ENCODE measurements around the gene ACRV1. TPM values are rescaled to one million over a fixed set of nuclear protein-coding genes. Genes with fewer than 3 reads are reported as not detected.

The ACRV1 gene
- total and polyA plus RNA-seq, 2 donors (not counting 1 experiment from before 2014, with no cell fraction given): not detected

- Histone ChIP-seq H3K4me3 (replicated peaks in 1 of 4; ENCODE audit: control extremely low read depth in 1 of 4, insufficient read depth in 1 of 4, low read depth in 3 of 4, low read length in 4 of 4) (no peak overlapping the region), H3K9me3 (ENCODE audit: control insufficient read depth, insufficient read depth, low read depth, low read length) (no peaks in the 10 kb centered on the region), H3K27ac (ENCODE audit: insufficient read depth, low read length) (no peak overlapping the region), H3K4me2 (ENCODE audit: extremely low read depth, insufficient read depth, low read length) (no peak overlapping the region), H3K27me3 (ENCODE audit: control insufficient read depth, insufficient read depth, low read length) (no peaks in the 10 kb centered on the region), H2AFZ (ENCODE audit: low read length) (no peak overlapping the region), H4K20me1 (ENCODE audit: control insufficient read depth, extremely low read depth, insufficient read depth, low read length) (no peaks in the 10 kb centered on the region), H3K9ac (ENCODE audit: insufficient read depth, low read length) (no peak overlapping the region), H3K79me2 (ENCODE audit: control insufficient read depth, insufficient read depth, low read length) (no peaks in the 10 kb centered on the region), H3K36me3 (ENCODE audit: control insufficient read depth, insufficient read depth, low read length) (no peaks in the 10 kb centered on the region), H3K4me1 (ENCODE audit: control insufficient read depth, extremely low read depth, insufficient read depth, low read length) (no peaks in the 10 kb centered on the region)
- DNase-seq (ENCODE audit: low read depth in 2 of 2): no peak
- TF ChIP-seq EZH2 (IDR thresholded peaks at IDR 0.05; ENCODE audit: low read length, missing control alignments): no peak
- TF ChIP-seq CTCF (conservative IDR thresholded peaks at IDR 0.05 in 1 of 2, IDR thresholded peaks at IDR 0.05 in 1 of 2; ENCODE audit: low read depth in 1 of 2, low read length in 2 of 2): no peak
These were observed 9.4 kb upstream of the ACRV1 start for GRCh38 chr11:125690006-125690405.

DNA sequence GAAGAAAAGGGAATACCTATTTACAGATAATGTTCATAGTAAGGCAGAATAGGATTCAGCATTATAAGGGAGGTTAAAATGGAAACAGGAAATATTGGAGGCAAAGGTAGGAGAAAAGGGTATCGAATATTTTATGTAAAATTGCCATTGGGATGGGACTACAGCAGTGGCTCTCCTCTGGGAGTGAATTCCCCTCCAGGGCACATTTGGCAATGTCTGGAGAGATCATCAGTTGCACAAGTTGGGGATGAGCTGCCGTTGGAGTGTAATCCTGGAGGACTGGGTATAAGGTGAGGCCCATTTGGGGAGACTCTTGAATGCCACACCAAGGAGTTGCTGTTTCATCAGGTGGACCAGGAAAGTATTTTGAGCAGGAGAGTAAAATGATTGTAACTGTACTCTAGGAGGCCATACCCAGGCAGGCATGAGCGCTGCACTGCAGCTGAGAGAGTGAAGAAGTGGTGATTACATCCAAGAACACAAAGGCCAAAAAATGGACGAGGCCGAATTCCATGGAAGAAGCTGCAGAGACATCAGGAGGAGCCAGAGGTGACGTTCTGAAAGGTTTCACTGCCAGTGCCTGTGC is 8.7 kb upstream of the ACRV1 start:
- H3K27ac ChIP-seq (ENCODE audit: insufficient read depth, low read length): no peak overlapping the region

DNA sequence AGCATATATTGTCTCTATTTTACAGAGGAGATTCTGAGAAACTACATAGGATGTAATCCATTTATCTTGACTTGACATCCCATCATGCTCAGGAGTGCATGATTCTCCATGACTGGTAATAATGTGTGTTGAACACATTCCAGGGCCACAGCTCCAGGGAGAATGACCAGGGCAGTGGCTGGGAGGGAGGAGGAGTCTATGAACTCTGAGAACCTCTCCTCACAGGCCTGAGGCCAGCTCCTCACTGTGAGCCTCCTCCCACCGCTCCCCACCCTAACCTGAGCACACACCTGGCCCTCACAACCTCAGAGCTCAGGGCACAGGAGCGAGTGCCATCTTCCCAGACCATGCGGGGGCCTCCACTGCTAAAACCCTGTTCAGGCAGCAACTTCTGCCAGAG is 8.0 kb upstream of the ACRV1 start:
- no peak for TF ChIP-seq EZH2 (IDR thresholded peaks at IDR 0.05; ENCODE audit: low read length, missing control alignments)
- no peak for TF ChIP-seq CTCF (conservative IDR thresholded peaks at IDR 0.05 in 1 of 2, IDR thresholded peaks at IDR 0.05 in 1 of 2; ENCODE audit: low read depth in 1 of 2, low read length in 2 of 2)

More for the DNA sequence above, 8.7 kb upstream of the ACRV1 start:
- no peaks in the 10 kb centered on the region for H3K27me3 ChIP-seq (ENCODE audit: control insufficient read depth, insufficient read depth, low read length)
- H2AFZ ChIP-seq (ENCODE audit: low read length): no peak overlapping the region
- DNase-seq (ENCODE audit: low read depth in 2 of 2): no peak
- TF ChIP-seq CTCF (conservative IDR thresholded peaks at IDR 0.05 in 1 of 2, IDR thresholded peaks at IDR 0.05 in 1 of 2; ENCODE audit: low read depth in 1 of 2, low read length in 2 of 2) (no peak), EZH2 (IDR thresholded peaks at IDR 0.05; ENCODE audit: low read length, missing control alignments) (no peak)
- H3K4me2 ChIP-seq (ENCODE audit: extremely low read depth, insufficient read depth, low read length): no peak overlapping the region
- H3K9me3 ChIP-seq (ENCODE audit: control insufficient read depth, insufficient read depth, low read depth, low read length): no peaks in the 10 kb centered on the region
- no peaks in the 10 kb centered on the region for H4K20me1 ChIP-seq (ENCODE audit: control insufficient read depth, extremely low read depth, insufficient read depth, low read length)
- H3K9ac ChIP-seq (ENCODE audit: insufficient read depth, low read length): no peak overlapping the region
- H3K79me2 ChIP-seq (ENCODE audit: control insufficient read depth, insufficient read depth, low read length): no peaks in the 10 kb centered on the region
- H3K4me1 ChIP-seq (ENCODE audit: control insufficient read depth, extremely low read depth, insufficient read depth, low read length): no peaks in the 10 kb centered on the region
- H3K36me3 ChIP-seq (ENCODE audit: control insufficient read depth, insufficient read depth, low read length): no peaks in the 10 kb centered on the region
- H3K4me3 ChIP-seq (replicated peaks in 1 of 4; ENCODE audit: control extremely low read depth in 1 of 4, insufficient read depth in 1 of 4, low read depth in 3 of 4, low read length in 4 of 4): no peak overlapping the region

More for the DNA sequence above, 8.0 kb upstream of the ACRV1 start:
- no peaks in the 10 kb centered on the region for H3K27me3 ChIP-seq (ENCODE audit: control insufficient read depth, insufficient read depth, low read length)
- no peak overlapping the region for H3K9ac ChIP-seq (ENCODE audit: insufficient read depth, low read length)
- no peaks in the 10 kb centered on the region for H3K4me1 ChIP-seq (ENCODE audit: control insufficient read depth, extremely low read depth, insufficient read depth, low read length)
- no peak overlapping the region for H3K4me2 ChIP-seq (ENCODE audit: extremely low read depth, insufficient read depth, low read length)
- no peaks in the 10 kb centered on the region for H3K9me3 ChIP-seq (ENCODE audit: control insufficient read depth, insufficient read depth, low read depth, low read length)
- H4K20me1 ChIP-seq (ENCODE audit: control insufficient read depth, extremely low read depth, insufficient read depth, low read length): no peaks in the 10 kb centered on the region
- no peak for DNase-seq (ENCODE audit: low read depth in 2 of 2)
- H3K4me3 ChIP-seq (replicated peaks in 1 of 4; ENCODE audit: control extremely low read depth in 1 of 4, insufficient read depth in 1 of 4, low read depth in 3 of 4, low read length in 4 of 4): no peak overlapping the region
- no peaks in the 10 kb centered on the region for H3K79me2 ChIP-seq (ENCODE audit: control insufficient read depth, insufficient read depth, low read length)
- H3K27ac ChIP-seq (ENCODE audit: insufficient read depth, low read length): no peak overlapping the region
- H2AFZ ChIP-seq (ENCODE audit: low read length): no peak overlapping the region
- H3K36me3 ChIP-seq (ENCODE audit: control insufficient read depth, insufficient read depth, low read length): no peaks in the 10 kb centered on the region
